Activated CD4-positive, alpha-beta memory T cell treated with anti-CD3 and anti-CD28 coated beads, Interleukin-2, amount 10 ng/mL, durations not matched to agents 7 days and 5 days (primary cell): Measurements from ENCODE around the gene HRH2. TPM values are rescaled to one million over a fixed set of nuclear protein-coding genes. Genes with fewer than 3 reads are reported as not detected.
"Not testable (repeated sequence)": the region's sequence is repeated elsewhere in the genome, so short reads cannot be mapped to it uniquely, and the experiment has no call there.

Source experiments
- CTCF ChIA-PET: fragments of 350-600 bp; sonication (Branson Sonifier 250); formaldehyde crosslinking; loops from one replicate; lab custom pipeline; 2021; ENCODE audit warnings: antibody characterized with exemption, inconsistent platforms; lab: Charles Lee
- POLR2A ChIA-PET: fragments of 350-600 bp; sonication (Branson Sonifier 250); formaldehyde crosslinking; loops from one replicate; lab custom pipeline; 2021; ENCODE audit warnings: antibody characterized with exemption; lab: Charles Lee
- DNase-seq: peaks from one replicate; pipeline ENCODE4 v3.0.0-alpha.2; 2020
- H3K27ac Mint-ChIP-seq: one replicate; pipeline ENCODE4 v1.8.0; 2021; ENCODE audit warnings: mild to moderate bottlenecking, mixed read lengths
- H3K27me3 Mint-ChIP-seq: one replicate; pipeline ENCODE4 v1.8.0; 2021; ENCODE audit warnings: mixed read lengths
- H3K36me3 Mint-ChIP-seq: one replicate; pipeline ENCODE4 v1.8.0; 2021; ENCODE audit warnings: low read depth, mixed read lengths
- H3K4me1 Mint-ChIP-seq: one replicate; pipeline ENCODE4 v1.8.0; 2021; ENCODE audit warnings: mixed read lengths
- H3K4me3 Mint-ChIP-seq: one replicate; pipeline ENCODE4 v1.8.0; 2021; ENCODE audit warnings: mild to moderate bottlenecking, mixed read lengths
- H3K9me3 Mint-ChIP-seq: one replicate; pipeline ENCODE4 v1.8.0; 2021; ENCODE audit warnings: mixed read lengths
- total RNA-seq, 2 experiments: library from RNA; stranded (reverse); gene quantifications; one replicate each; pipeline ENCODE4 v1.2.3, GENCODE V29; 2021

The HRH2 gene
- total RNA-seq, 2 experiments from 2014 or later = 13.4 to 13.7 TPM

DNA sequence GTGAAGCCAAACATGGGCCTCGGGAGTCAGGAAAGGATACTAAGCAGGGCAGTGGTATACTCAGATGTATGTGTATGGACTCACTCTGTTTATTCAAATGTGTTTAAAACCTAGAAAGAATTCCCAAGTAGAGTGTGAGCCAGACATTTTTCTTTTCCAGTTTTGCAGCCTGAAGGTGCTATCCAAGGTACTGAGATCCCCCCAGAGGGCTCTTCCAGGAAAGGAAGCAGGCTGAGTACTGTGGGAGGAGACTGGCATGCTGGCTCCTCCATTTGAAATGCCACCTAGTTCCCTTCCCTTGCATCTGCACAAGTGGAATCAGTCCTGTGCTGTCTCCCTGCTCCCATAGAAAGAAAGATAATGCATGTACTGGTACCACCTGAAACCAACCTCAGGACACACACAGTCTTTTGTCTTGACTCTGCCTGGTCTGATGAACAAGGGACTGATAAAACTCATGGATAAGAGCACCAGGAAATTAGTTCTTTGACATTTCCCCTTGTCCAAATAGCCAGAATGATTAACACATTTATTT lies 85.9 kb downstream of the HRH2 start:
- ChIA-PET POLR2A (no interaction called here), CTCF (no interaction called here)
- no peaks in the 10 kb centered on the region for H3K9me3 Mint-ChIP-seq
- H3K4me1 Mint-ChIP-seq = peaks cover 4% of the 10 kb centered on the region
- DNase-seq = no peak
- peaks cover 44% of the 10 kb centered on the region for H3K27me3 Mint-ChIP-seq
- no peak overlapping the region for H3K4me3 Mint-ChIP-seq
- no peak overlapping the region for H3K27ac Mint-ChIP-seq
- H3K36me3 Mint-ChIP-seq = no peaks in the 10 kb centered on the region

DNA sequence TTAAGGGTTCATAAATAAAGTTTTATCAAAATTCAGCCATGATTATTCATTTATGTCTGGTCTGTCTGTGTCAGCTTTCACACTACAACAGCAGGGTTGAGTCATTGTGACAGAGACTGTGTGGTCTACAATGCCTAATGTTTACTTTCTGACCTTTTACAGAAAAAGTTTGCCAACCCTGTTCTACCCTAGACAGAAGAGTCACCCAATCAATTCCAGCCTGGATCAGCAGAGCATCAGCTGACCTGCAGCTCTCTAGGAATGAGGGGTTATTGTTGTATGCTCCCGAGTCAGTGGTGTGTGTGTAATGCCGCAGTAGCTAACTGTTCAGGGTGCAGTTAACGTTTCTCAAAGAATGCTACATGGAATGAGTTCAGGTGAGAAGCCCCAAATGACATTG lies 87.3 kb downstream of the HRH2 start:
- Mint-ChIP-seq H3K27ac (no peak overlapping the region), H3K27me3 (peaks cover 41% of the 10 kb centered on the region), H3K36me3 (no peaks in the 10 kb centered on the region), H3K9me3 (no peaks in the 10 kb centered on the region), H3K4me3 (no peak overlapping the region), H3K4me1 (peaks cover 4% of the 10 kb centered on the region)
- ChIA-PET CTCF (interaction anchor here (0.6 kb wide), 1 partner anchor 16 kb away, joined by 3 read pairs; no protein-coding TSS in a partner anchor), POLR2A (no interaction called here)
- no peak for DNase-seq

DNA sequence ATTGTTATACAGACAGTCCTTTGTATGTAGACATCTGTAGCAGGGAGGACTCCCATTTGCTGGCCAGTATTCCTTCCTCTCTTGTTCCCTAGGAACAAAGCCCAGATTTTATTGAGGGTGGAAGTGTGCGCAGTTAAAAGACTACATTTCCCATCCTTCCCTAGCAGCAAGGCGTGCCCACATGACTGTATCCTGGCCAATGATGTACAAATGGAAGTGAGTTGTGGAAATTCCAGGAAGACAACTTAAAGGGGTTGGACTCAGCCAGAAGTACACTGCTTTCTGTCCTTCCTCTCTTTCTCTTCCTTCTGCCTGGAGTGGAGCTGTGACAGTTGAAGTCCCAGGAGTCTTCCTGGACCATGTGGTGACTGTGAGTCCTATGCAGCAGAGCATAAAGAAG lies 89.0 kb downstream of the HRH2 start:
- ChIA-PET CTCF (no interaction called here), POLR2A (no interaction called here)
- Mint-ChIP-seq H3K36me3 (no peaks in the 10 kb centered on the region), H3K4me1 (peaks cover 4% of the 10 kb centered on the region), H3K4me3 (no peak overlapping the region), H3K9me3 (no peaks in the 10 kb centered on the region), H3K27ac (no peak overlapping the region), H3K27me3 (peaks cover 35% of the 10 kb centered on the region)
- no peak for DNase-seq

DNA sequence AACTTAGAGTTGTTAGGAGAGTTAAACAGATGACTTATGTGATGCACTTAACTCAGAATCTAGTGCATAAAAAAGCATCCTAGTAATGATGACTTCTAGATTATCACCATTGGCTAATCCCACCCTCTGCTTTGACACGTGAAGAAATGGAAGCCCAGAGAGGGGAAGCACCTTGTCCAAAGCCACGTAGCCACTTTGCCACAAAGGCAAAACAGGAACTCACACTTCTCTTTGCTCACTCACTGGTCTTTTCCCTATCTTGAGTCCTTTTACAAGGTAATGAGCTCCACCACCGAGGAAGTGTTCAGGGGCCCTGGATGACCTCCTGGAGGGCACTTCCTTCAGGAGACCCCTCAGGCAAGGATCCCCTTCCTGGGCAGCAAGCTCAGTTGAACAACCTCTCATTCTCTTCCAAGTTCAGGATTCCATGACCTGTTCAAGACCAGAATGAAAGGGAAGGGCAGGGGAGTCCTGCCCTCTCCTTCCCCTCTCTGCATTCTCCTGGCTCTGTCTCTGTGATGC lies 89.7 kb downstream of the HRH2 start:
- no peak overlapping the region for H3K27ac Mint-ChIP-seq
- H3K27me3 Mint-ChIP-seq = peaks cover 42% of the 10 kb centered on the region
- H3K4me1 Mint-ChIP-seq = peaks cover 4% of the 10 kb centered on the region
- H3K4me3 Mint-ChIP-seq = no peak overlapping the region
- CTCF ChIA-PET = interaction anchor here (1.4 kb wide), 1 partner anchor 17 kb away, joined by 3 read pairs; no protein-coding TSS in a partner anchor
- no peaks in the 10 kb centered on the region for H3K36me3 Mint-ChIP-seq
- POLR2A ChIA-PET = no interaction called here
- H3K9me3 Mint-ChIP-seq = no peaks in the 10 kb centered on the region
- no peak for DNase-seq

DNA sequence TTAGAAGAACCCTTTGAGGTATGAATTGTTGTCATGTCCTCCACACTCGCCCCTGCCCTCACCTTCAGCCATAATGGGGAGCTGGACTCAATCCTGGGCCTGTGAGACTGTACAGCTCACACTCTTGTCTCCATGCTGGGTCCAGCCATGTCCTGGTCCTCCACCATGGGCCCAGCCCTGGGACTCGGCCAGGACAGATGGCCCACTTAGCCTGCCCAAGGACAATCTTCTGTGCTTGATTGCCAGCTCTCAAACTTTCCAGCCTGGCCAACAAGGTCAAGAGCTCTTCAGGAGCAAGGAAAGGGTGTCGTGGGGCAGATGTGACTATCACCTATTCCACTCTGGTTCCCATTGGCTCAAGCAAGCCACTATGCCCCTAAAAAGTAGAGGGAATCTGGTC lies 90.8 kb downstream of the HRH2 start:
- POLR2A ChIA-PET = no interaction called here
- no peak for DNase-seq

DNA sequence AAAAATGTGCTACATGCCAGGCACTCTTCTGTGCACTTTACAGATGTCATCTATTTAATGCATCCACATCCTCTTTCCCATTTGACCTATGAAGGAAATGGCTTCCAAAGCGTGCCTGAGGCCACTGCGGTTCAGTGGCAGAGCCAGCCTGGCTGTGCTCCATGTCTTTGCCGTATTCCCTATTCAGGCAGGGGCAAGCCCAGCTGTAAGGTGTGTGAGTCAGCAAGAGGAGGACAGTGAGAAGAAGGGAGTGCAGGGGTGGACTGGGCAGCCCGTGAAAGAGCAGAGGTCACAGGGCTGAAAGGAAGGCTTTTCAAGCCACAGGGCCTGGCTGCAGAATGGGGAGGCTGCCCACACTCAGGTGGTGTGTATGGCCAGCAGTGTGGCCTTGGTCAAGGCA lies 91.7 kb downstream of the HRH2 start:
- H3K27me3 Mint-ChIP-seq = peaks cover 48% of the 10 kb centered on the region
- no peaks in the 10 kb centered on the region for H3K9me3 Mint-ChIP-seq
- ChIA-PET POLR2A (no interaction called here), CTCF (no interaction called here)
- H3K36me3 Mint-ChIP-seq = no peaks in the 10 kb centered on the region
- no peak overlapping the region for H3K4me3 Mint-ChIP-seq
- no peak for DNase-seq
- no peak overlapping the region for H3K27ac Mint-ChIP-seq
- H3K4me1 Mint-ChIP-seq = peaks cover 4% of the 10 kb centered on the region

More for the DNA sequence above, 90.8 kb downstream of the HRH2 start:
- H3K9me3 Mint-ChIP-seq = no peaks in the 10 kb centered on the region
- peaks cover 4% of the 10 kb centered on the region for H3K4me1 Mint-ChIP-seq
- H3K27me3 Mint-ChIP-seq = peaks cover 43% of the 10 kb centered on the region
- CTCF ChIA-PET = interaction anchor here (1.4 kb wide), 1 partner anchor 18 kb away, joined by 3 read pairs; no protein-coding TSS in a partner anchor
- no peaks in the 10 kb centered on the region for H3K36me3 Mint-ChIP-seq
- H3K27ac Mint-ChIP-seq = no peak overlapping the region
- H3K4me3 Mint-ChIP-seq = no peak overlapping the region

DNA sequence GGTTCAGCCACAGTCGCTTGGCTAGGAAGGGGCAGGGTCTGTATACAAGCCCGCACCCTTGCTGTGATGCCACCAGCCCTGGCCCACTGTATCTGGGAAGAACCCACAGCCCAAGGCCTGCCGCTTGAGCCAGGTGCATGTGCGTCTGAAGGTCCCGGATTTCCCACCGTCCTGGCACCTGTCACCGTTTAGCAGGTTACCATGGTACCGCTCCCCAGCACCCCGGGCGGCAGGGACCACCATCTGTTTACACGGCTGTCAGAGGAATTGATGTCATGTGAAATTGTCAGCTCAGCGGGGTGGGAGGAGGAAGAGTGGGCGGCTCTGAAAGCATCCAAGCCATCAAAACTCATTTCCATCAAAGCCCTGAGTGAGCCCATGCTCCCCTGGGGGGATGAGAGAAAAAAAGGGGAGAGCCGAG lies 92.7 kb downstream of the HRH2 start:
- Mint-ChIP-seq H3K27me3 (peaks cover 52% of the 10 kb centered on the region), H3K4me3 (no peak overlapping the region), H3K4me1 (peaks cover 4% of the 10 kb centered on the region), H3K9me3 (no peaks in the 10 kb centered on the region), H3K27ac (no peak overlapping the region), H3K36me3 (no peaks in the 10 kb centered on the region)
- DNase-seq = no peak
- ChIA-PET POLR2A (no interaction called here), CTCF (no interaction called here)

DNA sequence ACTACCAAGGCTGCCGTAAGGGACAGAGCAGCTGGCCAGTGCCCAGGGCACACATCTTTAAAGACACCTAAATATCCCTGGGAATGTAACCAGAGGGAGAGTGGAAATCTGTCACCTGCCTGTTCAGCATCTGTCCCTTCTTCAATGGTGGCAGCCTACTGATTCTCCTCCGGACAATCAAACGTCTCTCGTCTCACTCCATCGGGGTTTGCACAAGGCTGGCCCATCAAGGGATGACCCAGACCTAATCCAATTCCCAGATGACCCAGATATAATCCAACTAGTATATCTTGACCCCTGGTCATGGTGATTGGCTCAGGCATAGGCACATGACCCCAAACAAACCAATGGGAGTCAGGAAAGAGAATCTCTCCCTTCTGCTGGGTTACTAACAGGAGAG lies 93.5 kb downstream of the HRH2 start:
- H3K4me1 Mint-ChIP-seq = peaks cover 4% of the 10 kb centered on the region
- POLR2A ChIA-PET = no interaction called here
- no peak for DNase-seq
- H3K4me3 Mint-ChIP-seq = no peak overlapping the region
- CTCF ChIA-PET = no interaction called here
- peaks cover 51% of the 10 kb centered on the region for H3K27me3 Mint-ChIP-seq
- no peak overlapping the region for H3K27ac Mint-ChIP-seq
- no peaks in the 10 kb centered on the region for H3K36me3 Mint-ChIP-seq
- no peaks in the 10 kb centered on the region for H3K9me3 Mint-ChIP-seq

DNA sequence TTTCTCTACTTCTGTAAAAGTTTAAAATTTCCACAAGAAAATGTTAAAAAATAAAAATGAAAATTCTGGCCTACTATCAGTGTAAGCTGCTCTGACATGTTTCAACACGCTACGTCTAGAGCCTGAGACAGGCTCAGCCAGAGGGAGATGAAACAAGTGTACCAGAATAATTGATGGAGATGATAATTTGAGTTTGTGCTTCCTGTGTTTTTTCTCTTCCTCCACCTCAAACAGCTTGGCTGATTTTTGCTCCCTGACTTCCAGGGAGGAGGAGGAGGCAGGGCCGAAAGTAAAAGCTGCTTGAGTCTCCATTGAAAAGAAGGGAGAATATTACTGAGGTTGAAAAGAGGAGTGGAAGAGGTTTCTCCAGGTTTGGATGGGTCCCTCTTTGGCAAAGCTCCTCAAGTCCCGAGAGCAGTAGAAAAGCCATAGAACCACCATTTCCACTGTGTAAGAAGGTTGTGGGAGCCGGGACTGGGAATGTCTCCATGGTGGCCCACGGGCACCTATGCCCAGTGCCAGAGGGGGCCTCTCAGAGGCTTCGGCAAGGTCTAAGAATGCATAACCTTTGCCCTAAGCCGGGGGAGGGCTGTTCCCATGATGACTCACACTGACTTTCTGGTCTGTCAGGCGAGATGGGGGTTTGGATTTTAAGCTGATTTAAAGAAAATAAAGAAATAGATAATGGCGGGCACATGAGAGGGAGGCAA lies 95.1 kb downstream of the HRH2 start:
- no peaks in the 10 kb centered on the region for H3K36me3 Mint-ChIP-seq
- no peak for DNase-seq
- ChIA-PET POLR2A (no interaction called here), CTCF (no interaction called here)
- H3K4me3 Mint-ChIP-seq = no peak overlapping the region
- no peaks in the 10 kb centered on the region for H3K4me1 Mint-ChIP-seq
- H3K9me3 Mint-ChIP-seq = no peaks in the 10 kb centered on the region
- peaks cover 50% of the 10 kb centered on the region for H3K27me3 Mint-ChIP-seq
- no peak overlapping the region for H3K27ac Mint-ChIP-seq

DNA sequence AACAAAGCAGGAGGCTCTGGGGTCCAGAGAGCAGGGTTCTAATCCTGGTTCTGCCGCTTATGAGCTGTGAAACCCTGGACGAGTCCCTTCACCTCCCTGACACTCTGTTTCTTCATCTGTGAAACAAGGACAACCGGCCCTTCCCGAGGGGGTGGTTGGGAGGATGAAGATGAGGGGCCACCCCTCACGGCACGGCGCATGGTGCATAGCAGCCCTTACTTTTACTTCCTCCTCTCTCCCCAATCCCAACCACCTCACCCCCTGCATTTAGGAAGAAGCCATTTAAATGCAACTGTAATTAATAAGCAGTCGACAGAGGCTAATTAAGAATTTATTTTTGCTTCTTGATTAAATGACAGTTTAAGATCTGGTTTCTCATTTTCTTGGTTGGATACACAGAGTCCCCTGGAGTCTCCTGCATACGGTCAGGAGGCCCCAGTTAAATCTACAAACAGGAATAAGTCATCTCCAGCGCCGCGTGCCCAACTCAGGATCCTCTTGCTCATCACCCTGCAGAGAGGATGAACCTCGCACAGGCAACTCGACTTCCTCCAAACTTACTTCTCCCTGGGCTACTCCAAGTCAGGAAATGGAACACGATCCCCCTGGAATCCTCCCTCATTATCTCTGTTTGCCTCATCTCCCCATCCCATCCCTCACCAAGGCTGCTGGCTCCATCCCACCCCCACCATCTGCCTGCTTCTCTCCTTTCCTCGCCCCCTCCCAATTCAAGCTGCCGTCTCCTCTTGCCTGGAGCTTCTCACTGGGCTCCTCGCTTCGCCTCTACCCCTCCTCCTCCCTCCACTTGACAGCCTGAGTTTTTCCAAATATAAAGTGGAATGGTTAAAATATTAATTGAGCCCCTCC lies 95.9 kb downstream of the HRH2 start:
- no peaks in the 10 kb centered on the region for H3K36me3 Mint-ChIP-seq
- ChIA-PET POLR2A (no interaction called here), CTCF (no interaction called here)

DNA sequence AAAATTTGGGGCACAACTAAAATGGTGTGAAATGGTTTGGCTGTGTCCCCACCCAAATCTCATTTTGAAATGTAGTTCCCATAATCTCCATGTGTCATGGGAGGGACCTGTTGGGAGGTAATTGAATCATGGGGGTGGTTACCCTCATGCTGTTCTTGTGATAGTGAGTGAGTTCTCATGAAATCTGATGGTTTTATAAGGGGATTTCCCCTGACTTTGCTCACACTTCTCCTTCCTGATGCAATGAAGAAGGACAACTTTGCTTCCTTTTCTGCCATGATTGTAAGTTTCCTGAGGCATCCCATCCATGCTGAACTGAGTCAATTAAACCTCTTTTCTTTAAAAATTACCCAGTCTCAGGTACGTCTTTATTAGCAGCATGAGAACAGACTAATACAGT lies 102.1 kb downstream of the HRH2 start:
- peaks cover 34% of the 10 kb centered on the region for H3K27me3 Mint-ChIP-seq
- H3K4me1 Mint-ChIP-seq, H3K36me3 Mint-ChIP-seq, POLR2A ChIA-PET, DNase-seq, H3K27ac Mint-ChIP-seq, H3K4me3 Mint-ChIP-seq, H3K9me3 Mint-ChIP-seq, CTCF ChIA-PET: not testable (repeated sequence)

More for the DNA sequence above, 95.9 kb downstream of the HRH2 start:
- peaks cover 53% of the 10 kb centered on the region for H3K27me3 Mint-ChIP-seq
- no peak for DNase-seq
- no peaks in the 10 kb centered on the region for H3K9me3 Mint-ChIP-seq
- no peaks in the 10 kb centered on the region for H3K4me1 Mint-ChIP-seq
- H3K27ac Mint-ChIP-seq = no peak overlapping the region
- H3K4me3 Mint-ChIP-seq = no peak overlapping the region
